ENCODE measurements around the gene LSMEM2. TPM values are rescaled to one million over a fixed set of nuclear protein-coding genes. Genes with fewer than 3 reads are reported as not detected.
A peak's percentile ranks its signal among the peaks of the same experiment; 100 is the strongest.

LSMEM2 gene
- total and polyA plus RNA-seq, 9 of the 15 experiments (the other 6 are each of a cell fraction or from before 2014, with no cell fraction given): not detected

DNA sequence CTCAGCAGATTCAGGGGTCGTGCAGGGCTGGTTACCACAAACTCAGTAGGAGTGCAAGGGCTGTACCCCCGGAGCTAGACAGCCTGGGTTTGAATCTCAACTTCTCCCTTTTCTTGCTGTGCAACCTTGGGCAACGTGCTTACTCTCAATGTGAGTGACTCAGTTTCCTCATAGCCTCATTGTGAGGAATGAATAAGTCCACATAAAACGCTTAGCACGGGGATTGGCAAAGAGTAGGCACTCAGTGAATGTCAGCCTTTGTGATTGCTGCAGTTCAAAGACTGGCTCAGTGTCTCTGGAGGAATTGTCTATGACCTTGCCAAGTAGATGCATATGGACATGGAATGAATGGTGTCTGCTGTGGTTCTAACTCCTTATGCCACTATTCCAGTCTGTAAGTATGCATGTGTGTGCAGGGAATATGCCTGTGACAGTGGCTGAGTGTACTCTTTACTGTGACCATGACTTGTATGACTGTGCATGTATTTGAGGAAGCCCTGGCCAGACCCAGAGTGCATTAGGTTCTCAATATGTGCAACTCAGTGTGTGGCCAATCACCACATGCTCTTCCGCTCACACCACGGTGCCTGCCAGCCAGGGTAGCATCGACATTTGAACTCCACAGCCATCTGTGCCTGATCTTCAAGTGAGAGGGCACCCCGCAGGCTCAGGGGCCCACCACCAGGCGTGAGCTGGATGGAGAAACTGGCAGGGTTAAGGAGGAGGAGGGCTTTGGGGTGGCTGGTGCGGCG is 21.2 kb downstream of the LSMEM2 start (continued):
- TF ChIP-seq, protein P1, sequence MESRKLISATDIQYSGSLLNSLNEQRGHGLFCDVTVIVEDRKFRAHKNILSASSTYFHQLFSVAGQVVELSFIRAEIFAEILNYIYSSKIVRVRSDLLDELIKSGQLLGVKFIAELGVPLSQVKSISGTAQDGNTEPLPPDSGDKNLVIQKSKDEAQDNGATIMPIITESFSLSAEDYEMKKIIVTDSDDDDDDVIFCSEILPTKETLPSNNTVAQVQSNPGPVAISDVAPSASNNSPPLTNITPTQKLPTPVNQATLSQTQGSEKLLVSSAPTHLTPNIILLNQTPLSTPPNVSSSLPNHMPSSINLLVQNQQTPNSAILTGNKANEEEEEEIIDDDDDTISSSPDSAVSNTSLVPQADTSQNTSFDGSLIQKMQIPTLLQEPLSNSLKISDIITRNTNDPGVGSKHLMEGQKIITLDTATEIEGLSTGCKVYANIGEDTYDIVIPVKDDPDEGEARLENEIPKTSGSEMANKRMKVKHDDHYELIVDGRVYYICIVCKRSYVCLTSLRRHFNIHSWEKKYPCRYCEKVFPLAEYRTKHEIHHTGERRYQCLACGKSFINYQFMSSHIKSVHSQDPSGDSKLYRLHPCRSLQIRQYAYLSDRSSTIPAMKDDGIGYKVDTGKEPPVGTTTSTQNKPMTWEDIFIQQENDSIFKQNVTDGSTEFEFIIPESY (CRISPR knock-in tag; IDR thresholded peaks at IDR 0.05): peak; percentile 81; the same call in 1 of the 2 replicates
- TF ChIP-seq ZNF347 (CRISPR knock-in tag; IDR thresholded peaks at IDR 0.05; ENCODE audit: low read depth): no peak
- TF ChIP-seq, protein P2, sequence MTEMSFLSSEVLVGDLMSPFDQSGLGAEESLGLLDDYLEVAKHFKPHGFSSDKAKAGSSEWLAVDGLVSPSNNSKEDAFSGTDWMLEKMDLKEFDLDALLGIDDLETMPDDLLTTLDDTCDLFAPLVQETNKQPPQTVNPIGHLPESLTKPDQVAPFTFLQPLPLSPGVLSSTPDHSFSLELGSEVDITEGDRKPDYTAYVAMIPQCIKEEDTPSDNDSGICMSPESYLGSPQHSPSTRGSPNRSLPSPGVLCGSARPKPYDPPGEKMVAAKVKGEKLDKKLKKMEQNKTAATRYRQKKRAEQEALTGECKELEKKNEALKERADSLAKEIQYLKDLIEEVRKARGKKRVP (CRISPR knock-in tag; IDR thresholded peaks at IDR 0.05): no peak
- TF ChIP-seq, protein P3, sequence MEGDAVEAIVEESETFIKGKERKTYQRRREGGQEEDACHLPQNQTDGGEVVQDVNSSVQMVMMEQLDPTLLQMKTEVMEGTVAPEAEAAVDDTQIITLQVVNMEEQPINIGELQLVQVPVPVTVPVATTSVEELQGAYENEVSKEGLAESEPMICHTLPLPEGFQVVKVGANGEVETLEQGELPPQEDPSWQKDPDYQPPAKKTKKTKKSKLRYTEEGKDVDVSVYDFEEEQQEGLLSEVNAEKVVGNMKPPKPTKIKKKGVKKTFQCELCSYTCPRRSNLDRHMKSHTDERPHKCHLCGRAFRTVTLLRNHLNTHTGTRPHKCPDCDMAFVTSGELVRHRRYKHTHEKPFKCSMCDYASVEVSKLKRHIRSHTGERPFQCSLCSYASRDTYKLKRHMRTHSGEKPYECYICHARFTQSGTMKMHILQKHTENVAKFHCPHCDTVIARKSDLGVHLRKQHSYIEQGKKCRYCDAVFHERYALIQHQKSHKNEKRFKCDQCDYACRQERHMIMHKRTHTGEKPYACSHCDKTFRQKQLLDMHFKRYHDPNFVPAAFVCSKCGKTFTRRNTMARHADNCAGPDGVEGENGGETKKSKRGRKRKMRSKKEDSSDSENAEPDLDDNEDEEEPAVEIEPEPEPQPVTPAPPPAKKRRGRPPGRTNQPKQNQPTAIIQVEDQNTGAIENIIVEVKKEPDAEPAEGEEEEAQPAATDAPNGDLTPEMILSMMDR (IDR thresholded peaks at IDR 0.05 in 2 of 3, conservative IDR thresholded peaks at IDR 0.05 in 1 of 3; ENCODE audit: insufficient read depth in 2 of 3, low read depth in 1 of 3, low read length in 3 of 3): no peak
- TF ChIP-seq HDAC3 (IDR thresholded peaks at IDR 0.05; ENCODE audit: borderline replicate concordance, partially characterized antibody): no peak
- no peak for TF ChIP-seq SRSF1 (IDR thresholded peaks at IDR 0.05; ENCODE audit: low read depth, low read length)
- no peak for TF ChIP-seq NR4A1 (CRISPR knock-in tag; IDR thresholded peaks at IDR 0.05)
- TF ChIP-seq NR4A1 (tag; IDR thresholded peaks at IDR 0.05): no peak
- TF ChIP-seq, protein P4, sequence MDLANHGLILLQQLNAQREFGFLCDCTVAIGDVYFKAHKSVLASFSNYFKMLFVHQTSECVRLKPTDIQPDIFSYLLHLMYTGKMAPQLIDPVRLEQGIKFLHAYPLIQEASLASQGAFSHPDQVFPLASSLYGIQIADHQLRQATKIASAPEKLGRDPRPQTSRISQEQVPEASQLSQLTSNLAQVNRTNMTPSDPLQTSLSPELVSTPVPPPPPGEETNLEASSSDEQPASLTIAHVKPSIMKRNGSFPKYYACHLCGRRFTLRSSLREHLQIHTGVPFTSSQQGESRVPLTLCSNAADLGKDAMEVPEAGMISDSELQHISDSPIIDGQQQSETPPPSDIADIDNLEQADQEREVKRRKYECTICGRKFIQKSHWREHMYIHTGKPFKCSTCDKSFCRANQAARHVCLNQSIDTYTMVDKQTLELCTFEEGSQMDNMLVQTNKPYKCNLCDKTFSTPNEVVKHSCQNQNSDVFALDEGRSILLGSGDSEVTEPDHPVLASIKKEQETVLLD (IDR thresholded peaks at IDR 0.05): no peak
- TF ChIP-seq, protein P5, sequence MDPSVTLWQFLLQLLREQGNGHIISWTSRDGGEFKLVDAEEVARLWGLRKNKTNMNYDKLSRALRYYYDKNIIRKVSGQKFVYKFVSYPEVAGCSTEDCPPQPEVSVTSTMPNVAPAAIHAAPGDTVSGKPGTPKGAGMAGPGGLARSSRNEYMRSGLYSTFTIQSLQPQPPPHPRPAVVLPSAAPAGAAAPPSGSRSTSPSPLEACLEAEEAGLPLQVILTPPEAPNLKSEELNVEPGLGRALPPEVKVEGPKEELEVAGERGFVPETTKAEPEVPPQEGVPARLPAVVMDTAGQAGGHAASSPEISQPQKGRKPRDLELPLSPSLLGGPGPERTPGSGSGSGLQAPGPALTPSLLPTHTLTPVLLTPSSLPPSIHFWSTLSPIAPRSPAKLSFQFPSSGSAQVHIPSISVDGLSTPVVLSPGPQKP (CRISPR knock-in tag; IDR thresholded peaks at IDR 0.05): no peak
- no peak for TF ChIP-seq CREBBP (IDR thresholded peaks at IDR 0.05; ENCODE audit: low read depth, low read length)
- TF ChIP-seq BDP1 (IDR thresholded peaks at IDR 0.05; ENCODE audit: insufficient read depth, insufficient read length): no peak
- TF ChIP-seq SIN3B (IDR thresholded peaks at IDR 0.05; ENCODE audit: low read depth): no peak
- TF ChIP-seq MAFK (IDR thresholded peaks at IDR 0.05; ENCODE audit: low read length): peak; percentile 9; the same call in 1 of the 2 replicates
